ENCODE data around the gene UBXN1.
"Not testable (repeated sequence)": the region's sequence is repeated elsewhere in the genome, so short reads cannot be mapped to it uniquely, and the experiment has no call there.

Gene UBXN1

GRCh38 chr11:62708392-62708791 is 29.5 kb upstream of the UBXN1 start:
- no peak for DNase-seq

GRCh38 chr11:62707277-62707861 is 28.5 kb upstream of the UBXN1 start, which contains the start of the genes BSCL2 and GNG3:
Gene BSCL2 (minus strand): TSS chr11:62707424. CDS start chr11:62707195, 229 bp downstream.
Gene GNG3 (plus strand): TSS chr11:62707676. CDS start chr11:62708296, 620 bp downstream.
- no peak for DNase-seq

GRCh38 chr11:62706850-62707247 is 28.0 kb upstream of the UBXN1 start:
- no peak for DNase-seq

- peak; percentile 76 for DNase-seq
Measured at GRCh38 chr11:62705880-62706849, 27.3 kb upstream of the UBXN1 start.

- no peak for DNase-seq
Measured at GRCh38 chr11:62705413-62705812, 26.5 kb upstream of the UBXN1 start.

- not testable (repeated sequence) for DNase-seq
Measured at GRCh38 chr11:62703921-62704320, 25.0 kb upstream of the UBXN1 start.

- DNase-seq = no peak
Measured at GRCh38 chr11:62702246-62702645, 23.4 kb upstream of the UBXN1 start.

GRCh38 chr11:62694455-62695167 is 15.7 kb upstream of the UBXN1 start:
- peak; percentile 48 for DNase-seq

- not testable (repeated sequence) for DNase-seq
Measured at GRCh38 chr11:62693624-62694023, 14.8 kb upstream of the UBXN1 start.

- peak; percentile 29 for DNase-seq
Measured at GRCh38 chr11:62689421-62690183, 10.7 kb upstream of the UBXN1 start, which contains the start of gene LRRN4CL. Gene LRRN4CL (minus strand): TSS chr11:62689530. CDS start chr11:62688508, 1,022 bp downstream.

GRCh38 chr11:62688491-62688890 is 9.6 kb upstream of the UBXN1 start:
- no peak for DNase-seq

- no peak for DNase-seq
Measured at GRCh38 chr11:62687508-62688396, 8.9 kb upstream of the UBXN1 start.

GRCh38 chr11:62682518-62682917 is 3.6 kb upstream of the UBXN1 start:
- no peak for DNase-seq

GRCh38 chr11:62680825-62681240 is 2.0 kb upstream of the UBXN1 start:
- peak; percentile 47 for DNase-seq

- no peak for DNase-seq
Measured at GRCh38 chr11:62678433-62678769, 472 bp downstream of the UBXN1 start.

- no peak for DNase-seq
Measured at GRCh38 chr11:62677714-62678113, 1.2 kb downstream of the UBXN1 start.

- DNase-seq = no peak
Measured at GRCh38 chr11:62677156-62677555, 1.7 kb downstream of the UBXN1 start.

GRCh38 chr11:62676698-62677097 is 2.2 kb downstream of the UBXN1 start:
- DNase-seq = no peak

- DNase-seq = not testable (repeated sequence)
Measured at GRCh38 chr11:62675415-62675814, 3.5 kb downstream of the UBXN1 start.

GRCh38 chr11:62673196-62673525 is 5.7 kb downstream of the UBXN1 start:
- no peak for DNase-seq

- DNase-seq = peak; percentile 75
Measured at GRCh38 chr11:62671608-62672389, 7.1 kb downstream of the UBXN1 start, which contains the start of the genes LBHD1 and UQCC3. Gene LBHD1 (minus strand): TSS chr11:62672267. CDS start chr11:62670031, 2,236 bp downstream. Gene UQCC3 (plus strand): TSS chr11:62671673. CDS start chr11:62671746, 73 bp downstream.

Measured in NCI-H1694 (cell line).